Measurements from ENCODE around the gene C6orf58.

C6orf58 gene

GRCh38 chr6:127576874-127577273 lies at the start of gene C6orf58:
C6orf58 (plus strand) TSS chr6:127577174; CDS start chr6:127577186, 12 bp downstream.
- DNase-seq, result no peak

- DNase-seq, result no peak
Observed at GRCh38 chr6:127533011-127533410, 44.0 kb upstream of the C6orf58 start.

GRCh38 chr6:127533736-127534135 lies 43.2 kb upstream of the C6orf58 start:
- DNase-seq, result no peak

- no peak for DNase-seq
Observed at GRCh38 chr6:127538750-127539264, 38.2 kb upstream of the C6orf58 start.

GRCh38 chr6:127539272-127539671 lies 37.7 kb upstream of the C6orf58 start:
- no peak for DNase-seq

GRCh38 chr6:127547215-127547614 lies 29.8 kb upstream of the C6orf58 start:
- no peak for DNase-seq

GRCh38 chr6:127547904-127548649 lies 28.9 kb upstream of the C6orf58 start:
- DNase-seq, result no peak

- no peak for DNase-seq
Observed at GRCh38 chr6:127550403-127550802, 26.6 kb upstream of the C6orf58 start.

- no peak for DNase-seq
Observed at GRCh38 chr6:127554435-127555006, 22.5 kb upstream of the C6orf58 start.

- no peak for DNase-seq
Observed at GRCh38 chr6:127561660-127562059, 15.3 kb upstream of the C6orf58 start.

- DNase-seq, result no peak
Observed at GRCh38 chr6:127564761-127565160, 12.2 kb upstream of the C6orf58 start.

- no peak for DNase-seq
Observed at GRCh38 chr6:127566119-127566518, 10.9 kb upstream of the C6orf58 start.

GRCh38 chr6:127566651-127567050 lies 10.3 kb upstream of the C6orf58 start:
- DNase-seq, result no peak

- no peak for DNase-seq
Observed at GRCh38 chr6:127567476-127567875, 9.5 kb upstream of the C6orf58 start.

- DNase-seq, result no peak
Observed at GRCh38 chr6:127570739-127571389, 6.1 kb upstream of the C6orf58 start.

- DNase-seq, result no peak
Observed at GRCh38 chr6:127578900-127579299, 1.9 kb downstream of the C6orf58 start.

- DNase-seq, result no peak
Observed at GRCh38 chr6:127581576-127581975, 4.6 kb downstream of the C6orf58 start.

- no peak for DNase-seq
Observed at GRCh38 chr6:127582777-127583462, 5.9 kb downstream of the C6orf58 start.

- DNase-seq, result no peak
Observed at GRCh38 chr6:127585123-127585522, 8.1 kb downstream of the C6orf58 start.

- no peak for DNase-seq
Observed at GRCh38 chr6:127586372-127586771, 9.4 kb downstream of the C6orf58 start.

- no peak for DNase-seq
Observed at GRCh38 chr6:127587875-127588274, 10.9 kb downstream of the C6orf58 start.

GRCh38 chr6:127589135-127589534 lies 12.2 kb downstream of the C6orf58 start:
- no peak for DNase-seq

- no peak for DNase-seq
Observed at GRCh38 chr6:127590344-127590743, 13.4 kb downstream of the C6orf58 start.

Data from activated gamma-delta T cell treated with Interleukin-2 at 50 U/mL for 16 hours (primary cell).